ENCODE data around the gene PDCD10. TPM values are rescaled to one million over a fixed set of nuclear protein-coding genes. Genes with fewer than 3 reads are reported as not detected.

PDCD10 gene
- polyA plus RNA-seq, result 10 to 100 TPM; 22.8 to 41.4 (median 36.0) TPM

DNA sequence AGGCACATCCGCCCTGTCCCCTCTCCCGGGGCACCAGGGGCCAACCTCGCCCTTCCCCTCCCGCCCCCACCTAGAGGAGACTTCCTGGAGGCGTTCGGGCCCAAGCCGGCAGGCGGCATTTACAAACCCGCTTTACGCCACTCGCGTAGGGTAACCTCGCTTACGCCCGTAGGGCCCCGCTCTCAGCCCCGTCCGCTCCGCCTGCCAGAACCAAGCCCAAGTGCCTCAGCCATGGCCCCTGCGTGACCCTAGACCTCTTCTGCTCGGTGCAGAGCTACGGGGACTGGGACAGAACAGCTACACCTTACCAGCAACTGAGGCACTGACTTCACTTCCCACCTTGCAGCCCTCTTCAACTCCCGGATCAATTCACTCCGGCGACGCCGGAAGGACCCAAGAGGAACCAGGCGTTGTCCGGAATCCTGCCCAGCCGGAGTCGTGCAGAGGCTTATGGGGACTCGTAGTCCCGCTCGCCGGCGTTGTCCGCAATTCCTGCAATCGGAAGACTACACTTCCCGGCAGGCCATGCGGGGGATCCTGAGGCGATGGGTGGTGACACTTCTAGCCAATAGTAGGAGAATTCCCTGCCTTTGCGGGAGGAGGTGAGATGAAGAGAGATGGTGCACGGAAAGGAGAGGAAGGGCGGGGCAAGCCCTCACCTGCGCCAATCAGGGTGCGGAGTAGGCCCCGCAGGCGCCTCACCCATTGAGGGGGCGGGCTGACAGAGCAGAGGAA is at the start of gene PDCD10:
Gene PDCD10 (minus strand): TSS at position 395 of the 735 bp plus-strand sequence. CDS start 14,735 bp downstream, outside the sequence.
- H3K27ac ChIP-seq (ENCODE audit: low read depth, low read length), result peak within 1 kb of the TSS; percentile 63
- WGBS, 3 donors, result 0 to 1% (median 0%) methylated on average over 48 to 49 of the region's 49 CpGs

DNA sequence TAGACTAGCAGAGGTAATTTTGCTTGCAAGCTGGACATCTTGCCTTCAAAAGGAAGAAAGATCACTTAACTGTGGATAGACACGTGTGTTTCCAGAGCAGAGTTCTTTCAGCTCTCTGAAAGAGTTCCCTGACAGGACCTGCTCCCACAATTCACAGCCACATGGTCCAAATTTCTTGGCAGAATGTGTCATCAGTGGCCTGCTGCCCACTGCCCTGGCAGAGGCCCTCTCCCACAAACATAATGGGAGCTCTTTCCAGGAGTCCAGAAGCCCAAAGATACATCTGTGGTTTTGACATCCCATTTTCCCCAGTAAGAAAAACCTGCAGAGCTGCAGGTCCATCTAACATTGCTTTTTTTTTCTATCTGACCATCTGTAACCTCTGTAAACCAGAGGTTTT is 49.1 kb upstream of the PDCD10 start:
- no peak overlapping the region for H3K27ac ChIP-seq (ENCODE audit: low read depth, low read length)
- 43 to 64% (median 55%) methylated on average over 1 of the region's 1 CpG for WGBS, 3 donors

DNA sequence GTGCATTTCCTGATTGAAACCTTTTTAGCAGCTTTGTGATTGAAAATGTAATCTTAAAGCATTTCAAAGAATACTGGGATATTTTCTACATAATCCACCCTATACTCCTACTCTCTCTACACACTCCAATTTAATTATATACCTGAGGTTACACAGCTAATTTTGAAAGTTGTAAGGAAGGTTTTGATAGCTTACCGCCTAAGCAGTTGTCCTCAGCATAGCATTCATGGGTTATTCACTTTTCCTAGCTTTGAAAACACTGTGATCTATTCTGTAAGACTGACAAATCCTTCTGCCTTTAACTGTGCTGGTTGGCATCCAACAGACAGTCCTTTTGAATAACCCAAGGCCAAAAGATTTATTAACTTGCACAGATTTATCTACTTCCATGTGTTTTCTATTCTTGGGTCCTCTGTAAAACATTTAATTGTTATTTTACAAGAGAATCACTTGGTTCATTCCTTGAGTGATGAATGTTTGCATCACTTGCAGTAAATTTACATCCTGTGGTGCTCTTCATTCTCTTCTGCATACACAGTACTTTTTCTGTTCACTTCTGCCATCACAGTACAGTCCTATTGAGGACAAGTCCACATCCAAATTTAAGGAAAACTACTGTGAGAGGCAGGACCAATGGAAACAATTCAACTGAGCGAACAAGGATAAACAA is 45.7 kb upstream of the PDCD10 start:
- WGBS, 3 donors, result 85 to 96% (median 91%) methylated on average over 2 of the region's 2 CpGs
- H3K27ac ChIP-seq (ENCODE audit: low read depth, low read length), result no peak overlapping the region

DNA sequence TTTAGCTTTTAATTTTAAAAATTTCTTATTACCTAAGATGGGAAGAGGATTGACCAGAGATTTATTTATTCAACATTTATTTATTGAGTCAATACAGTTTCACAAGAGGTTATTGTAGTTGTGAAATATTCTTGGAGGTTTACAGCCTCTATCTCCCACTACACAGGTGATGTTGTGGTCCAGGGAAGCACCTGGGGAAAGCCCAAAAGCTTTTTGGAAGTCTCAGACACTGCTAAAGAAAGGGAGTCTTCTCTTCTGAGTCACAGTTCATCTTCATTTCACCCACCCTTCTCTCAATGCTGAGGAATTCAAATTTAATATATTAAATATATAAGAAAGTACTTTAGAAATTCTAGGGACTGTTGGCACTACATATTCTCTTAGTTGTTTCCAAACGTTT is 42.7 kb upstream of the PDCD10 start:
- 61 to 80% (median 75%) methylated on average over 1 of the region's 1 CpG for WGBS, 3 donors

DNA sequence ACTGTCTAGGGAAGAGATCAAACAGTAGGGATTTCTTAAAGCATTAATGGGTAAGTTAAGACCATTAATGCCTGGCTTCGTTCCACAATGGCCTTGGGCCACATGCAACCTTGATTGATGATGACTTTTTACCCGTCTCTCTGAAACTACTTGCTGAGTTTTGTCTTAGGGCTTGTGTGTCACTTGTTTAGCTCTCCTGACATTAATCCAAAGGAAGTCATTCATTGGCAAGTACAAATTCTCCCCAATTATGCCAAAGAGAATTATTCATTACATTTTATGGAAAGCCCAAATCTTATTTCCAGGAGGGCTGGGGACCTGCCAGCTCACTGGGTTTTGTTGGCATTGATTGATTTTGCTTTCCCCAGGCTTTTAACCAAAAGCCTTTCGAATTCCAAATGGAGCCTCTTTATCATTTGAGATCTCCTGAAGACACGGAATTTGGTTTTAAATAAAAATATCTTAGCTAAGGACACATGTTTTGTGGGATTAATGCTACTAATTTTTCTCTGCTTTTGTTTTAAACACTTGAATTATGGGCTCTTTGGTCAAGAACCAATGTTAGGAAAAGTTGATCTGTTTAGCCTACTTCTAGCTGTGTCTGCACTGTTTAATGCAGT is 41.5 kb upstream of the PDCD10 start:
- WGBS, 3 donors, result 33 to 43% (median 36%) methylated on average over 4 of the region's 4 CpGs
- H3K27ac ChIP-seq (ENCODE audit: low read depth, low read length), result no peak overlapping the region

More for the DNA sequence above, 42.7 kb upstream of the PDCD10 start:
- no peak overlapping the region for H3K27ac ChIP-seq (ENCODE audit: low read depth, low read length)

DNA sequence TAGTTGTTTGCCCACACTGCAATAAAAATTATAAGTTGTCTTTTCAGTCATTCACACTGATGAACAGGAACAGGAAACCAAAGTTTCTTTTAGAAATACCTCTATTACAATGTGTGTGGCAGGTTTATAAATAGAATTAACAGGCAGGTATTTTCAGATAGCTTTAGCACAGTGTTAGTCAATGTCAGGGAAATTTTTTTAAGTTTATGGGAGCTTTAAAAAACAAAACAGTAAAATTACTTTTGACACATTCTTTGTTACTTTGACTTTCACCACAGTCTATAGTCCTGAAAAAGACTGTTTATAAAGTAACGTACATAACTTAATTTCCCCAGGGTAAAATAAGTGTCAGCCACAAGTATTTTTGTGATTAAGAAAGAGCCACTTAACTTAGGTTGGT is 38.9 kb upstream of the PDCD10 start:
- no peak overlapping the region for H3K27ac ChIP-seq (ENCODE audit: low read depth, low read length)
- 68 to 82% (median 70%) methylated on average over 1 of the region's 1 CpG for WGBS, 3 donors

DNA sequence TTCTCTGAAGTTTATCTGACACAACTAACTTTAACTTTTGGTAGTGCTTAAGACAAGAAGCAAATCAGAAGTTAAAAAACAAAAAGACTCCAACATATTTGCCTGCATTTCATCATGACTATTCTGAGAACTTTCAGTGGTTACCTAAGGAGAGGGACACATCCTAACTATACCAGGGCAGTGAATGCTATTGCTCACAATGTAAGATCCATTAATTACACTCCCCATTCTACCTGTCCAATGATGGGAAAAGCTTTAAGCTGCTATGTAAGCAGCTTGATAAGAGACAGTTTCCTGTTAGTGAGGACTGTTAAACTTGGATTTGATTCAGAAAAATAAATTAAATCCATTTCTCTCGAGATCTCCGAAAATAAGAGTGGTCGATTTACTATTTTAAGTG is 38.3 kb upstream of the PDCD10 start:
- H3K27ac ChIP-seq (ENCODE audit: low read depth, low read length), result no peak overlapping the region
- WGBS, 3 donors, result 16 to 64% (median 22%) methylated on average over 3 of the region's 3 CpGs

DNA sequence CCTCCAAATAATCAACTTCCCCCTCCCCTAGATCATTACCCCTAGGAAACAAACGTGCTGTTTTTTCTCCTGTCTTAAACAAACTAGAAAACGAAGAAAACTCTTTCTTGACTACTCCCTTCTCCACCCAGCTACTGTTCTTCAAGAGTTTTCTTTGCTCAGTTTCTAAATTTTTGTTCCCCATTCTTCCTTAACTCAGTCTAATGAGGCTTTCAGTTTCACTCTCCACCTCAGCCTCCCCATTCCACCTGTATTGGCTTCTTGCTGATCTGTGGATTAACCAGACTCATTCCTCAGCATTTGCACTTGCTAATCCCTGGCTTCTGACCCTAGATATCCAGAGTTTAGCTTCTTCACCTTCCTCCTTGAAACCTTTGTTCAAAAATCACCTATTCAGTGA is 27.6 kb upstream of the PDCD10 start:
- 51 to 58% (median 57%) methylated on average over 2 of the region's 2 CpGs for WGBS, 3 donors
- H3K27ac ChIP-seq (ENCODE audit: low read depth, low read length), result no peak overlapping the region

DNA sequence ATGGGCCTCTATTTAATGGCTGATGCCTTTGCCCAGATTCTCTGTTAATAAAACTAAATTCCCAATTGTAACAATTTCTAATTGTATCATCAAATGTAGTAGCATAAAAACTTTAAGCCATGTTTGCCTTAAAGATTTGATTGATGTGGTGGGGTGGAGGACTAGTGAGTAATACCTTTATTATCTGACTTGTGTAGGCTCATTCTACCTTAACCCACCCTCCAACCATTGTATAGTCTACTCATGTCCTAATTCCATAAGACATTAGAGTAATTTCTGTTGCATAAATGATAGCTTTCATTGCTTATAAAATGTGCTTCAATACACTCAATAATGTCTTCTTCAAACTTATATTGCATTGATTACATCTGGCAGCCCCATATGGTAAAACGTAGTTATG is 26.6 kb upstream of the PDCD10 start:
- no peak overlapping the region for H3K27ac ChIP-seq (ENCODE audit: low read depth, low read length)
- WGBS, 3 donors, result 73 to 92% (median 83%) methylated on average over 1 of the region's 1 CpG

DNA sequence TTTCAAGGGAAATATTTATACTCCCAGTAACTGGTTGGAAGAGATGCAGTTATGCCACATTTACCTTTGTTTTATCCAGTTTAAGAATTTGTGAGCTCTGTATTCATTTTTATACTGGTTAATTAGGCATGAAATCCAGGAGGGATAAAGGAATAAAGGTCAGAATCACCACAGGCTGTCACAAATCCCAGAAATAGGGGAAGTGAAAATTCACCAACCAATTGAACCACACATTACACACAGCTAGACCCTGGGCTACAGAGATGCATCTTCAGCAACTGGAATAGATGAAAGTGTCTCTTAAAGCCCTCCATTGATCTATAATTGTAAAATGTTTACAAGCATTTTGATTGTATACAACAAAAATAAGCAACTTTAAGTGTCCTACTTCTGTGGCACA is 19.4 kb upstream of the PDCD10 start:
- H3K27ac ChIP-seq (ENCODE audit: low read depth, low read length), result no peak overlapping the region

DNA sequence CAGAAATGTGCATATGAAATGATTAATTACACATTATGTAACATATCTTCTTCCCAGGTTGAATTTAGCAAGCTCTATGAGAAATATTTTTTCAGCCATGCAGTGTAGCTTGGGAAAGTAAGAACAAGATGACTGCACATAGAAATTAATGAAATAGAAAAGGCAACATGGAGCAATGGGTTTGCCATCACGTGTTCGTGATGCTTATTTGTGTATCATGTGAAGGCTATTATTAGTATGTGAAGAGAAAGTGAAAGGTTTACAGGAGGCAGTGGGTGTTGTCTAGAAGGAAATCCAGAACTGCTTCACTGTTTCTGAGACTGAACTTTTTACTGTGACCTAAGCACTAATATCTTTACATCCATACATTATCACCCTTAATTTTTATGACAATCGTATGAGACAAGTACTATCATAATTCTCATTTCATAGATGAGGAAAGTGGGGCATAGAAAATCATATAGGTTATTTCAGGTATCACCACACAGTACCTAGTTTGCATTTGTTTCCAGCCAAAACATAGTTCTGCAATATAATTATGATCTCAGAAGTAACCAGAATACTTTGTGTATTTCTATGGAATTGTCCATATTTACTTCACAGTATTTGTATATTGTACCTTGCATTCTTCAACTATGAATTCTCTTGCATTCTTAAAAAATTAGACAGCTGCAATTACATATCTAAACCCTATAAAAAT is 15.7 kb upstream of the PDCD10 start:
- no peak overlapping the region for H3K27ac ChIP-seq (ENCODE audit: low read depth, low read length)
- 38 to 69% (median 49%) methylated on average over 3 of the region's 3 CpGs for WGBS, 3 donors

DNA sequence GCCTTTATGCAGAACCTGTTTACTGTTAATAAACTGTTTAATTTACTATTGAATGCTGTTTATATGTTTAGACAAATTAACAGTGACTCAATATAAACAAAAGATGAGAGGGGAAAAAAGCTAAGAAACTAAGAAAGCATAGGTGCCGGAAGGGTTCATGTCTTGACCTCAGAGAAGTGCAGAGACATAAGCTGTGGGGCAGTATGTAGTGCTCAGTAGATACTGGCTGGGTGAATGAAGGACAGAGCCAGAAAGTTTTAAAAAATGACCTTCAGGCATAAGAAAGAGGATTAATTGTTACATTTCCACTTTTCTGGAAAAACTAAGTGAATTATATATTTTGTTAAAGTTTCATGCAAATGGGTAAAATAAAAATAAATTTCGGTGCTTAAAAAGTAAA is 15.0 kb upstream of the PDCD10 start:
- 93 to 96% (median 95%) methylated on average over 2 of the region's 2 CpGs for WGBS, 3 donors
- no peak overlapping the region for H3K27ac ChIP-seq (ENCODE audit: low read depth, low read length)

DNA sequence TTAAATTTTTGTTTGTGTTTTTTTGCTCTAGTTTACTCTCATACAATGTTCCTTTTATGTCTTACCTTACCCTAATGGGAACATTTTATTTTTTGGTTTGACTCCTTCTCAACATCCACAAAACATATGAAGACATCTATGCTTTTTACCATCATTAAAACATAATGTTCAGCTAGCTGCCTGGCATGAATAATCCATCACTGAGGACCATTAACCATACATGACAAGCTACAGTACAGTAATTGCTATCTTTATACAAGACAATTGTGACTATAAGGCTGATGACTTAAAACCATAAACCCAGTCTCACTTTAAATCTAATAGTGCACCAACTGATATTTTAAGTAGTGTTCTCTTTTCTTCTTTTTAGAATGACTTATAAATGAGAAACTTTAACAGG is 14.5 kb upstream of the PDCD10 start:
- H3K27ac ChIP-seq (ENCODE audit: low read depth, low read length), result no peak overlapping the region

DNA sequence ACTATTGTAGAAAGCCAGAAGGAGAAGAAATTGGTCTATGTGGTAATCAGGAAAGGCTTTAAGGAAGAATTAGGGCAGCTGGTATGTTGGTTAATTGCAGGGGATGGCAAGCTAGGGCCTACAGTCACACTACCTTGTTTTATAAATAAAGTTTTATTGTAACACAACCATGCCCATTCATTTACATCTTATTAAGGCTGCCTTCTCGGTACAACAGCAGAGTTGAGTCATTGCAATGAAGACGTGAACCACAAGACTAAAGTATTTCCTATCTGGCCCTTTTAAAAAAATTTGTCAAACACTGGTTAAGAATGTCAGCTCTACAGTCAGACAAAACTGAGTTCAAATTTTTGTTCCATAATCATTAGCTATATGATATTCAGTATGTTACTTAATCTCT is 9.1 kb upstream of the PDCD10 start:
- H3K27ac ChIP-seq (ENCODE audit: low read depth, low read length), result no peak overlapping the region
- 88 to 95% (median 89%) methylated on average over 2 of the region's 2 CpGs for WGBS, 3 donors

DNA sequence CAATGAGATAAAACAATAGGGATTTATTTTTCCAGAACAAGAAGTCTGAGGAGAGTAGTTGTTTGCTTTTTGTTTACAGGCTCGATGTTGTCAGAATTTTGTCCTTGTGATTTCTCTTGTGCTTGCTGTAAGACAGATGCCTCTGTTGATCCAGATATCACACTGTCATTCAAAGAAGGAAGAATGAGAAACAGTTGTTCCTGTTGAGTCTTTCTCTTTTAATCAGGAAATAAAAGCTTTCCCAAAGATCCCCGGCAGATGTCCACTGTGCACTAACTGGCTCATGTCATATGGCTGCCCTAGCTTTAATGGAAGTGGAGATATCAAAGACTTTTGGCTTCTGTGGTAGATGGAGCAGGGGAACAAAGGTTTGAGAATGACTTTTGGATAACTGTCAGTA is 7.6 kb upstream of the PDCD10 start:
- WGBS, 3 donors, result 55 to 76% (median 71%) methylated on average over 2 of the region's 2 CpGs
- H3K27ac ChIP-seq (ENCODE audit: low read depth, low read length), result no peak overlapping the region

DNA sequence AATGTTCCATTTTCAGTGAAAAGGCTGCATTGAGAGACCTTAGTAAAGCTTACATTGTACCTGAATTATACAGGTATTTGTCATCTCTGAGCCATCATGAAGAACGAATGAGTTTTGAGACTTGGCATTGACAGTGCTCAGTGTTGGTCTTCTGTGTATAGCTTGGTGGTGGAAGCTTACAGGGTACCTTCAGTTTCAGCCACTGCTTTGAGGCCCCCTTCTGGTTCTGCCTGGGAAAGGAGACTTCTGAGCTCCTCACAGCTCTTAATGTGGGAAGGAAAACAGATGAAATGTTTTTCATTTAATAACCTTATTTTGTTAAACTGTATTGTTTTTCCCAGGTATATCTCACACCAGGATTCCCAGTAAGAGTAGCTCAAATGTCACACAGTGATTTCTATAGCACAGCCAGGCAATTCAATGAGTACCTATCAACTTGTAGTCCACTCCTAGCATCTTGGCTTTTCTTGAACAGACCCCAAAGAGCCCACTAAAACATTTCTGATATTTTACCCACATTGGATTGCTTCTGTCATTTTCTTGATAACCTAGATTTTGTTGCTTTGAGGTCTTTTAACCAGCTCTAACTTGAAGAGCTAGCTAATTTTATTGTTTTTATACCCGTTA is 6.4 kb upstream of the PDCD10 start:
- H3K27ac ChIP-seq (ENCODE audit: low read depth, low read length), result no peak overlapping the region
- WGBS, 3 donors, result 49 to 62% (median 60%) methylated on average over 2 of the region's 2 CpGs

DNA sequence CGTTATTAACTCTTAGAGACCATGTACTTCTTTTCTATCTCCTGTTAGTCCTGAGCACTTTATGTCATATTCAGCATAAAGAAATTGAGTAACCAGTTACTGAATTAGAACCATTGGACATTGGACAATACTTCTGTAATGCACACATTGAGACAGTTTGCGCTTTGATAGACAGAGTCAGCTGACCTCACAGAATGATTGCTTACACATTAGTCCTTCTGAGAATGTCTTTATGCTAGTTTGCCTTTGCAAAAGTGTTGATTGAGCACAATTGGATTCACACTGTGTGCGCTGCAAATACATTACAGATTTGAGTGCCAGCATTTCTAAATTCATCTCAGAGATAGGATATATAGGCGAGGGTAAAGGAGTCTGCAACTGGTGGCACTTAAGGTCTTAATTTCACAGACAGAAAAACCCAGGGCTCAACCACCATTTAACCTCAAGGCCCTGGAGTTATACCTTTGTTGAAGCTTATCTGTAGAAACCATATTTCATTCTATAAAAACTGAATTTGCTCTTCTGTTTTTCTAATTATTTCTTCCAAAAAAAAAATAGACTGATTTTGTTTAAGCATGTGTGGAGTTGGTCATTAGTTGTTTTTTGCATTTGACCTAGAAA is 4.6 kb upstream of the PDCD10 start:
- H3K27ac ChIP-seq (ENCODE audit: low read depth, low read length), result no peak overlapping the region
- 67 to 96% (median 95%) methylated on average over 4 of the region's 4 CpGs for WGBS, 3 donors

DNA sequence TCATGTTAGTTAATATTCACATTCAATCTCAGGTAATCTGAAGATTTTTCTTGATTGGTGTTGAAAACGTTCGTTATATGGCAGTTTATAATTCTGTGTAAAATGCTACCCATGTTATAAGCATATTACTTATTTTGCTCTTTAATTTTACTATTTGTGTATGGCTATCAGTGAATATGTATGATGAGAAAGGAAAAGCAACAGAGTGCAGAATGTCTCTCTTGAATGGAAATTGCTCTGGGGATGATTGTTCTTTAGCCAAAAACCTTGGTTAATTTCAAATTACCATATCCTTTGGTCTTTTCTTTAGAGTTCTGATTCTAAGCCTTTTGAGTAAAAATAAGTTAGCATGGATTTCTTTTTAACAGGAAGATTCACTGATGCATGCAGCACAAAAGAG is 3.3 kb upstream of the PDCD10 start:
- no peak overlapping the region for H3K27ac ChIP-seq (ENCODE audit: low read depth, low read length)
- 65 to 85% (median 77%) methylated on average over 2 of the region's 2 CpGs for WGBS, 3 donors
